Keratinocyte (primary cell): ENCODE results near the gene OR2T1. TPM values are rescaled to one million over a fixed set of nuclear protein-coding genes. Genes with fewer than 3 reads are reported as not detected.

Experiments
- DNase-seq: peaks from one replicate; pipeline ENCODE4 v3.0.0-alpha.2; 2011; ENCODE audit warnings: low read depth, missing footprints, low spot score
- FAIRE-seq: peaks from 2 replicates; lab custom pipeline; 2011; peaks lifted over from hg19 to GRCh38; lab: Jason Lieb, UNC
- H2AFZ ChIP-seq: 2 replicates; pipeline ENCODE4 v1.6.0; 2012; ENCODE audit warnings: low read length, control low read depth, inconsistent platforms; ENCODE audit not compliant: control insufficient read depth
- H3K27ac ChIP-seq: 2 replicates; pipeline ENCODE4 v1.5.1; 2011; ENCODE audit warnings: low read length; ENCODE audit not compliant: control insufficient read depth, insufficient read depth
- H3K27me3 ChIP-seq: 3 replicates; pipeline ENCODE4 v1.6.0; 2011; ENCODE audit warnings: low read length; ENCODE audit not compliant: control insufficient read depth, insufficient read depth; ENCODE audit errors: extremely low read depth
- H3K36me3 ChIP-seq, 2 experiments: 2 replicates in 1 of 2; 3 replicates in 1 of 2; pipeline ENCODE4 v1.5.1; 2011; ENCODE audit warnings: low read length in 2 of 2, mild to moderate bottlenecking in 1 of 2; ENCODE audit not compliant: control insufficient read depth in 2 of 2, insufficient read depth in 2 of 2; ENCODE audit errors: extremely low read depth in 1 of 2
- H3K4me1 ChIP-seq: 3 replicates; pipeline ENCODE4 v1.5.1; 2011; ENCODE audit warnings: low read length; ENCODE audit not compliant: control insufficient read depth, insufficient read depth; ENCODE audit errors: extremely low read depth
- H3K4me2 ChIP-seq: 3 replicates; pipeline ENCODE4 v1.6.0; 2011; ENCODE audit warnings: low read depth, low read length; ENCODE audit not compliant: control insufficient read depth, insufficient read depth; ENCODE audit errors: extremely low read depth
- H3K4me3 ChIP-seq, 3 experiments: fragments of 200-600 bp in 1 of 3; sonication (generic) in 1 of 3; 2 replicates in 2 of 3; 3 replicates in 1 of 3; pipeline ENCODE4 v1.5.1; 2011 to 2016; ENCODE audit warnings: low read length in 3 of 3, mild to moderate bottlenecking in 3 of 3, control low read depth in 2 of 3, inconsistent platforms in 1 of 3, low read depth in 1 of 3, mixed read lengths in 1 of 3, mixed run types in 1 of 3, moderate library complexity in 1 of 3; ENCODE audit not compliant: control insufficient read depth in 2 of 3, insufficient read depth in 2 of 3; ENCODE audit errors: extremely low read depth in 1 of 3
- H3K79me2 ChIP-seq: 2 replicates; pipeline ENCODE4 v1.6.0; 2012; ENCODE audit warnings: low read length; ENCODE audit not compliant: control insufficient read depth, insufficient read depth
- H3K9ac ChIP-seq: 3 replicates; pipeline ENCODE4 v1.6.0; 2011; ENCODE audit warnings: low read length; ENCODE audit not compliant: control insufficient read depth, insufficient read depth; ENCODE audit errors: extremely low read depth
- H3K9me1 ChIP-seq: 3 replicates; pipeline ENCODE4 v1.6.0; 2011; ENCODE audit warnings: low read length; ENCODE audit not compliant: control insufficient read depth, insufficient read depth; ENCODE audit errors: extremely low read depth
- H3K9me3 ChIP-seq: 2 replicates; pipeline ENCODE4 v1.5.1; 2012; ENCODE audit warnings: low read depth, low read length; ENCODE audit not compliant: control insufficient read depth
- H4K20me1 ChIP-seq: 3 replicates; pipeline ENCODE4 v1.6.0; 2011; ENCODE audit warnings: low read length; ENCODE audit not compliant: control insufficient read depth, insufficient read depth; ENCODE audit errors: extremely low read depth
- EZH2 ChIP-seq: IDR thresholded peaks from one replicate; pipeline ENCODE4 v1.6.1; 2012; ENCODE audit warnings: inconsistent platforms, mild to moderate bottlenecking, low read length, moderate library complexity
- dilution Hi-C: fragments of 300-500 bp; cut with MboI; formaldehyde crosslinking; loops from one replicate; pipeline ENCODE4 v1.7.0; 2020; ENCODE audit warnings: low sequenced_read_pairs; ENCODE audit not compliant: extremely low pct_ligation_motif_present
- polyA minus RNA-seq, 3 experiments: library from RNA; depleted of rRNA, polyadenylated mRNA; stranded (reverse); fragments of >200 nt; gene quantifications; 1 replicate in 1 of 3; 2 replicates in 1 of 3; 3 replicates in 1 of 3; pipeline ENCODE4 v1.2.3, GENCODE V29; 2011
- polyA plus RNA-seq, 5 experiments: library from polyadenylated mRNA; depleted of rRNA in 3 of 5; stranded (reverse) in 3 of 5; stranded (forward) in 1 of 5; unstranded in 1 of 5; fragments of >200 nt; gene quantifications; 1 replicate in 1 of 5; 2 replicates in 3 of 5; 3 replicates in 1 of 5; pipeline versions ENCODE4 v1.2.1 to v1.2.3, GENCODE V29; 2011 to 2012; ENCODE audit warnings: missing spikeins in 2 of 5, low read depth in 1 of 5, low replicate concordance in 1 of 5
- TF ChIP-seq, protein P1 (sequence below), 3 experiments: IDR thresholded peaks in 1 of 3; conservative IDR thresholded peaks in 1 of 3; optimal IDR thresholded peaks in 1 of 3; 2 replicates in 2 of 3; 3 replicates in 1 of 3; pipeline versions ENCODE3 to v1.5.1; 2011; ENCODE audit warnings: low read length in 3 of 3, mild to moderate bottlenecking in 3 of 3, moderate library complexity in 2 of 3, control low read depth in 1 of 3, inconsistent platforms in 1 of 3; ENCODE audit not compliant: insufficient read depth in 2 of 3; ENCODE audit errors: extremely low read depth in 1 of 3

OR2T1 gene, protein sequence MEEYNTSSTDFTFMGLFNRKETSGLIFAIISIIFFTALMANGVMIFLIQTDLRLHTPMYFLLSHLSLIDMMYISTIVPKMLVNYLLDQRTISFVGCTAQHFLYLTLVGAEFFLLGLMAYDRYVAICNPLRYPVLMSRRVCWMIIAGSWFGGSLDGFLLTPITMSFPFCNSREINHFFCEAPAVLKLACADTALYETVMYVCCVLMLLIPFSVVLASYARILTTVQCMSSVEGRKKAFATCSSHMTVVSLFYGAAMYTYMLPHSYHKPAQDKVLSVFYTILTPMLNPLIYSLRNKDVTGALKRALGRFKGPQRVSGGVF
- not detected in 3 replicates for polyA plus RNA-seq
- not detected for polyA plus RNA-seq (2011; ENCODE audit: low read depth)
- polyA plus RNA-seq (2011; cell fraction: cytosol; rRNA removed) = not detected in 2 replicates
- polyA plus RNA-seq (2011; cell fraction: nucleus; rRNA removed) = not detected in 2 replicates
- polyA plus RNA-seq (2012; ENCODE audit: low replicate concordance) = not detected in 2 replicates
- polyA minus RNA-seq = not detected in 3 replicates
- not detected for polyA minus RNA-seq (2011; cell fraction: cytosol; rRNA and poly(A)+ RNA removed)
- not detected in 2 replicates for polyA minus RNA-seq (2011; cell fraction: nucleus; rRNA and poly(A)+ RNA removed)

DNA sequence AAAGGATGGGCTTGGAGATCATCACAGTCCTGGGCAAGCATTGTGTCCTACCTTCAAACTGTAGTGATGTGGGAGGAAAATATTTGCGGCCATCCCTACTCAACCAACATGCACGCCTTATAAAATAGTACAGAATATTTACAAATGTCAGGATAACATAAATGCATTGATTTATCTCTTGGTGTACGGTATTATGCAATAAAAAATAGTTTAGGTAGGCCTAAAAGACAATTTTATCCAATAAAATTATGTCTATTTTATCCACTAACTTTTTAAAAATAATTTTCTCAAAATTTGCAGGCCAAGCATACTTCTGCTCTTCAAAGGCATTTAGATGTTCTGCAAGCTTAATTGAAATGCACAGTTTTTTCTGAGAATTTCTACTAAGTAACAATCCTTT is at the start of gene OR2T1:
OR2T1 (plus strand) TSS at position 301 of the 400 bp plus-strand sequence. CDS start 3,100 bp downstream, outside the sequence.
- Histone ChIP-seq H3K9me3 (peaks cover 2% of the 10 kb centered on the region), H3K9ac (no peak within 1 kb of the TSS), H3K9me1 (no peaks in the 10 kb centered on the region), H2AFZ (no peak within 1 kb of the TSS), H3K4me2 (no peak within 1 kb of the TSS), H3K4me3 (no peak within 1 kb of the TSS), H3K4me1 (no peaks in the 10 kb centered on the region), H3K27me3 (no peaks in the 10 kb centered on the region), H4K20me1 (no peaks in the 10 kb centered on the region), H3K27ac (no peak within 1 kb of the TSS), H3K36me3 (no peaks in the 10 kb centered on the region), H3K79me2 (no peaks in the 10 kb centered on the region)
- FAIRE-seq = no peak
- TF ChIP-seq, protein P1, sequence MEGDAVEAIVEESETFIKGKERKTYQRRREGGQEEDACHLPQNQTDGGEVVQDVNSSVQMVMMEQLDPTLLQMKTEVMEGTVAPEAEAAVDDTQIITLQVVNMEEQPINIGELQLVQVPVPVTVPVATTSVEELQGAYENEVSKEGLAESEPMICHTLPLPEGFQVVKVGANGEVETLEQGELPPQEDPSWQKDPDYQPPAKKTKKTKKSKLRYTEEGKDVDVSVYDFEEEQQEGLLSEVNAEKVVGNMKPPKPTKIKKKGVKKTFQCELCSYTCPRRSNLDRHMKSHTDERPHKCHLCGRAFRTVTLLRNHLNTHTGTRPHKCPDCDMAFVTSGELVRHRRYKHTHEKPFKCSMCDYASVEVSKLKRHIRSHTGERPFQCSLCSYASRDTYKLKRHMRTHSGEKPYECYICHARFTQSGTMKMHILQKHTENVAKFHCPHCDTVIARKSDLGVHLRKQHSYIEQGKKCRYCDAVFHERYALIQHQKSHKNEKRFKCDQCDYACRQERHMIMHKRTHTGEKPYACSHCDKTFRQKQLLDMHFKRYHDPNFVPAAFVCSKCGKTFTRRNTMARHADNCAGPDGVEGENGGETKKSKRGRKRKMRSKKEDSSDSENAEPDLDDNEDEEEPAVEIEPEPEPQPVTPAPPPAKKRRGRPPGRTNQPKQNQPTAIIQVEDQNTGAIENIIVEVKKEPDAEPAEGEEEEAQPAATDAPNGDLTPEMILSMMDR (optimal IDR thresholded peaks at IDR 0.05 in 1 of 3, IDR thresholded peaks at IDR 0.05 in 1 of 3, conservative IDR thresholded peaks at IDR 0.05 in 1 of 3; ENCODE audit: extremely low read depth in 1 of 3, insufficient read depth in 2 of 3, low read length in 3 of 3) = no peak
- no peak for TF ChIP-seq EZH2
- dilution Hi-C loops = no loop called here
- DNase-seq = no peak

DNA sequence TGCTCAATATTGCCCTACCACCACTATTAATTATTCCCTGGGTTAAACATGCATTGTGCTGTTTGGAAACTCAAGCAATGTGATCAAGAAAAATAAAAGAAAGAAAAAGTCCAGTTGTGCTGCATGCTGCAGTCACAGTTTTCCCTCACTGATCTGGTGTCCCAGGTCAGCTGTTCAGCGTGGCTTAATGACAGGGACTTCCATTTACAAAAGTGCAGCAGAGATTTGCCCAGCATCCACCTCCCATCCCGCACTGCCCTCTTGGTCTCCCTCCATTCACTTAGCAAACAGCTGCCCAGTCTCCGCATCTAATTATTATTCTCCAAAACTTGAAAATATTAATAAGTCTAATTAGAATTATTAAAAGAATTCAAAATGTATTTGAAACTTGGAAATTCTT is 43.4 kb upstream of the OR2T1 start:
- Histone ChIP-seq H3K9me3 (peaks cover 2% of the 10 kb centered on the region), H3K9ac (no peak overlapping the region), H3K27me3 (no peaks in the 10 kb centered on the region), H3K36me3 (no peaks in the 10 kb centered on the region), H3K9me1 (no peaks in the 10 kb centered on the region), H3K4me2 (no peak overlapping the region), H3K4me3 (no peak overlapping the region), H2AFZ (no peak overlapping the region), H3K4me1 (no peaks in the 10 kb centered on the region), H3K79me2 (no peaks in the 10 kb centered on the region), H3K27ac (no peak overlapping the region), H4K20me1 (no peaks in the 10 kb centered on the region)
- no peak for TF ChIP-seq EZH2
- TF ChIP-seq, protein P1 (optimal IDR thresholded peaks at IDR 0.05 in 1 of 3, IDR thresholded peaks at IDR 0.05 in 1 of 3, conservative IDR thresholded peaks at IDR 0.05 in 1 of 3; ENCODE audit: extremely low read depth in 1 of 3, insufficient read depth in 2 of 3, low read length in 3 of 3) = no peak
- DNase-seq (no peak), FAIRE-seq (no peak)
- dilution Hi-C loops = no loop called here
